Activated T-cell treated with anti-CD3 and anti-CD28 coated beads for 4 hours (primary cell): ENCODE measurements around the gene ARMH3.

Source experiments
- DNase-seq: peaks from one replicate; pipeline ENCODE4 v3.0.0-alpha.2; 2020

ARMH3 gene

DNA sequence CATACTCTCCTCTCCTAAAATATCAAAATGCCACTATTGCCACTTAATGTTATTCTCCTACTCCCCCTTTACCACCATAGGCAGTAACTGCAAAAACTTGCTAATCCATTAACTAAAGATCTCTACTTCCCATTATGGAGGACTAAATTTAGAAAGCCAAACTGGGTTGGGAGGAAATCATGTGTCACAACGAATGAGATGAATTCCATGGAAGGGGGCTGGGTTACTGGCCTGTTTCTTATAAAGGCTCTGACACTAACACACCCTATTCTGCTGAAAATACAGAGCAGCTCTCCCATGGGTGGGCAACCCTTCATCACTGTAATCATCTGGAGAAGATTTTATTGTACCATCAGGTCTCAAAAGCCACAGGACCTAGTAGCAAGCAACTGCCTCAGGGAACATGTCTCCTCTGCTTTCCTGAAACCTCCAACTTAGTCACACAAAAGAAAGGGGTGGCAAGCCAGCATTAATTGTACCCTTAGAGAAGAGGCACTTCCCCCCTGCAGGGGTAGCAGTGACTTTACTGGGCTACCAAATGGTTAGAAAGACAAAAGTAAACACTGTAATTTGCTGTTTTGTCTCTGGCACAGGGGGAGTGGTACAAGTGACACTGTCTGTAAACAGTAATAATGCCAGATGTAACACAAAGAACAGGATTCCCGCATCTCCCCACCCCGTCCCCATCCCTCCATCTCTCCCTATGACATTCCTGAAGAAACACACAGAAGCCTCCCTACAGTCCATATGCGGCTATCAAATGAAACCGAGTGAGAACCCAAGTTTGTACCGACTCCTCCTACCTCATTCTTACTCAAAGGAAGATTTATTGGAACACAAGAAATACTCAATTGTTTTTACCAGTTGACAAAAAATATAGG is 81.6 kb downstream of the ARMH3 start:
- DNase-seq, result no peak

DNA sequence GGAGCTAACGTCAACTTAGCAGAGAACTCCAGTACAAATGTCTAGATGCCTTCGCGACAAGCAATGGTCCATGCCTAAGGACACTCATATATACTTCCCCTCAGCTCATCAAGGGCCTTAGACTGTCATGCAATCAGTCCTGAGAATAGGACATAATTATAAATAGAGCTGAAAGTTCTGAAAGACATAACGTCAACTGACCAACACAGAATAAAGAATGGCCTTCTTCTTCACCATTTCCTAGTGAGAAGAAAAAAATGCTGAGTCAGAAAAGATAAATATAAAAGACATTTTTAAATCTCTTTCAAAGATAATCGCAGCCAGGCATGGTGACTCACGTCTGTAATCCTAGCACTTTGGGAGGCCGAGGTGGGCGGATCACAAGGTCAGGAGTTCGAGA is 83.2 kb downstream of the ARMH3 start:
- DNase-seq, result no peak

DNA sequence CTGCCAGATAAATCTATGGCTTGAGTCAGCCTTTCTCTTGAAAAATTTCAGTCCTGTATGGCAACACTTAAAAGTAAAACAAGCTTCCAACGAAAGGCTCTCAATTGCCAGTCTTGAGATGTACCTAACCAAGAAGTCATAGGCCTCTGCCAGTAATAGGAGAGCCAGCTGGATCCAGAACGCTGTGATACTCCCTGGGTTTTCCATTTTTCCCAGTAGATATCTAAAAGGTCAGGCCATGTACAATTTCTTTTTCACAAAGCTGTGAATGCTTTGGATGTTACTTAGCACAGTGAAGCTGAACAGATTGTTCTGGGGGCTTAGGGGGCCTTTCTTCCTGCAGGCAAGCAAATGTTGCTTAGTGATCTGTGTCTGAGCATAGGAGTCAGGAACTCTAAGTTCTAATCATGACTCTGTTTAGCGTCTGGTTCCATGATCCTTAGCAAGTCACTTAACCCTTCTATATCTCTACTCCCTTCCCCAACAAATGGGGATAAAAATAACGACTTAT is 86.5 kb downstream of the ARMH3 start:
- no peak for DNase-seq

DNA sequence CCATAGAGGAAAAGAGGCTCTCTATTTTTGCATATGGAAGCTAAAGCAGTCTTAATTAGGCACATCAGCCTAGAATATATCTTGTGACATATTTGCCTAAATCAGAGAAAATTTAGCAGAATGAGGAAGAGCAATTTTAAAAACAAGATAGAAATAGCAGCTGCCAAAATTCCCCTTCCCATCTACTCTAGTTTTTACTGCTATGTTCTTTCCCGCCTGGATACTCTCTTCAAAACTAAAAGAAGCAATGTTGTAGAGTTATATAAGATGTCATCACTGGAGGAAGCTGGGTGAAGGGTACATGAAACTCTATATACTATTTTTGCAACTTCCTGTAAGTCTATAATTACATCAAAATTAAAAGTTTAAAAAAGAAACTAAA is 87.0 kb downstream of the ARMH3 start:
- DNase-seq, result no peak

DNA sequence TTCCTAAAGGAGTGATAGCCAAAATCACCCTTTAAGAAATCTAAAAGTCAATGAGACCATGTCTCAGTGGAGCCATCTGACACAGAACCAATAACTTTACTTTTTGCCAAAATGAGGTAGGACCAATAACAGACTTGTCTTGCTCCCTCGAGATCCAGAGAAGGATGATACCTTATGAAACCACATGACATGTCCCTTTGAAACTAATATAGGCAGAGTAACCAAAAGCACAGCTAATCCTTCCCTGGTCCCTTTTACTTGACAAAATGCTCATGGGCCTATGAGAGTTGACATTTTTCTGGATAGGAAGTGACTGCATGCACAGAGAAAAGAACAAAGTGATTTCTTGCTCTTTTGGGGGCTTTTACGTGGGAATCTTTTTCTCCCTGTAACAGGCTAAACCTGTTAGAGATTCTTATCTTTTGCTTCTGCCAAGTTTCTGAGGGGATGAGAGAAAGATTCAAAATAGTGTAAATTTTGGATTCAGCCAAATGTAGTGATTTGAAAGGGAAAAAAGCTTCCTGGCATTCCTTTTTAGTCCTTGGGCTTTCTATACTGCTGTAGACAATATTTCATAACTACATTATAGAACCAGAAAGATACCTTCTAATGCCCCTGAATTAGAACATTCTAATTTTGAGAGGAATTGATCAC is 87.6 kb downstream of the ARMH3 start:
- no peak for DNase-seq

DNA sequence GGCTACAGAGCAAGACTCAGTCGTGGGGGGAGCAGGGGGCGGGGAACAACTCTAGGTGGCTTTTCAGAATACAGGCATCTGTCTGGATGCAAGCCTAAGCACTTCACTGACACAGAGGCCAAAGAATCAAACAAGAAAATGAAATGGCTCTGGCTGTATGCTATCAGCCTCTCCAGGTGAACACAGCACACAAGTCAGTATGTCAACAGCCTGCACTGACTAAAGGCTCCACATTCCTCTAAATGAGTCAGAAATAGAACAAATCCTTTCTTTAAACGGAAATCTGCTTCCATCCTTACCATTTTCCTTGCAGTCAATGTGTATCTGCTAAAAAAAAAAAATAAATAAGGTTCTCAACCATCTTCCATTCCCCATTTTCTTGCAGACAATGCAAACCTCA is 88.3 kb downstream of the ARMH3 start:
- DNase-seq, result no peak

DNA sequence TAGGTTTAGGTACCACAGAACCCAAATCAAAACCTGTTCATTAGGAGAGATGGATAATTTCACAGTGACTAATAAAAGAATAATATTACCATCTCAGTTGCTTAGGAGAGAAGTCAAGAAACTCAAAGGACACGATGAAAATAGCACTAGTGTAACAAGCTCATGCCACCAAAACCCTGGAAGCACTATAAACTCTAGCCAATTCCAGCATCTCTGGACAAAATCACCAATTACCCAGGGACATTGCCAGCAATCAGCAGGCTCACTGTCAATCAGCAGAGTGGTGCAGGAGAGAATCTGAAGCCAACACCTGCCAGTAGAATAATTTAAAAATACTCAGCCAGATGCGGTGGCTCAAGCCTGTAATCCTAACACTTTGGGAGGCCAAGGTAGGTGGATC is 88.9 kb downstream of the ARMH3 start:
- no peak for DNase-seq

DNA sequence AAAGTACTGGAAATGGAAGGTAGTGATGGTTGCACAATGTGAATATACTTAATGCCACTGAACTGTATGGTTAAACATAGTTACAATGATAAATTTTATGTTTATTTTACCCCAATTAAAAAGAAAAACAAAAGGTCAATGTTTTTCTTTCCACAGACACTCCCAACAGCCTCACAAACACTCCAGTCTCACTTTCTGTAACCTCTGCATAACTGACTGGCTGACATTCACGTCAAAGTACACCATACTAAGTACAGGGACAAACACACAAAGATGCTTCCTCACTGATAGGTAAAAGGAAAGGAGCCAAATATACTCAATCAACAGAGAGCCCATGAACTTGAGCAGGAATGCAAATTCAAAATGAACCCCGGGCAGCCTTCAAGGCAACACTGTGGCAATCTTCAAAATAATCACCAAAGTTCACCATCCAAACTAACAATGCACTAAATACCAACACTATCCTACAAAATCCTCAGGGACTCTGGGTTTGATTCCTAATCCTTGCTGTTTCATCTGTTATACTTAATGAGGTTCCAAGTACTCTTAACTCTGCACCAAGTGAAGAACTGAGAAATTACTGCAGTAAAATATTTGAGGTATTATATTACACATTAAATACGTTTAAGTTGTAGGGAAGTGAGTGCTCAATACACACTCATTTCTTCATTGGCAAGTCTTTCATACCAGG is 90.8 kb downstream of the ARMH3 start:
- DNase-seq, result no peak

DNA sequence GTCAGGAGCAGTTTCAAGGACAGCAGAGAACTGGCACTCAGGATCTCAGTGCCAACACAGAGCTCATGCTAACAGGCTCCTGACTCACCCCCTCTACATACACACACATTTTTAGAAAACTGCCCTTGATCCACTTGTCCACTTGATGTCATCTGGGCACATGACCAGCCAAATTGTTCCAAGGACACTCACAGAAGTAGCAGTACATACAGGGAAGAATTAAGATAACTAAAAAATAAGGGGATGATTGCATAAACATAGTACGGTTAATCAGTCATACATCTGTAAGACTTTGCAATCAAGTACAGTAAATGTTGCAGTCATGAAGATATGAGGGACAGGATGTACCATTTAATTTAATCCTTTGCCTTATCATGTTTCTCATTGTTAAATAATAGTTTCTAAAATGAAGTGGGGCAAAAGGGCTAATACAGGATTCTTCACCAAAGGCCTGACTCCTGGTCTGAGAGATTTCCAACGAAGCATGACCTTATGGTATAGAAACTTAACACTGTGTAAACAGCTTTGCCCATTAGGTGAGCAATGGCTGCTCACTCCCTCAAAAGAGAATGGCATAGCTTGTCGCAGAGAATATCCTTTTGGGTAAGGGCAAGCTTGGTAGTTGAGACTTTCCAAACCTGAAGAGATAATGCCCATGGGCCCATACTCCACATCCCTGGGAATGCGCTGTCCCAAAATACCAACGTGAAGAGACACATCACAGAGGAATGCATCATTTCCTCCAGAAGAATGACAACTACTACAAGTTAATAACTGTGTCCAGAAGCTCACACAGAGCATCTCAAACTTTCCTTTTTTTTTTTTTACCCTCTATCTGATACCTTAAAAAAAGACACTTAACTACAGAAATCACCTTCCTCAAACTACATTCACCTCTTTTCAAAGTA is 94.1 kb downstream of the ARMH3 start:
- no peak for DNase-seq

DNA sequence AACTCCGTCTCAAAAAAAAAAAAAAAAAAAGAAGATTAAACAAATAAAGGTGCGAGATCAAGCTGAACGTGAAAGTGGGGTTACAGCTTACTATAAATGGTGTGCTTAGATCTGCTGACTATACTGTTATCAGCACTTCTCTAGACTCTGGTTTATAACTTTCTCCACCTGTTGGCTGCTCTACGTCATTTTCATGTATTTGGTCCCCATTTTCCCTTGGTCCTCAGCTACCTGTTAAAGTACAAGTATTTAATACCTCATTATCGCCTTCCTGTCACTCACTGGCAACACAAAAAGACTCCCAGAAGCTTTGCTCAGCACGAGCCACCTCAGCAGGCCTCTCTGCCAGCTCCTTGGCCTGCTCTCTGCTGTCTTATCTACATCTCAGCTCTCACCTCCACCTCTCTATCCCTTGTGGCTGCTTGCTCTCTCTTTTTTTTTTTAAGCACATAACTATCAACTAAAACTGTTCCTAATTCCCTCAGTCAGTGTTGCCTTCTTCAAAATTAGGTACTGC is 95.0 kb downstream of the ARMH3 start:
- DNase-seq, result no peak

DNA sequence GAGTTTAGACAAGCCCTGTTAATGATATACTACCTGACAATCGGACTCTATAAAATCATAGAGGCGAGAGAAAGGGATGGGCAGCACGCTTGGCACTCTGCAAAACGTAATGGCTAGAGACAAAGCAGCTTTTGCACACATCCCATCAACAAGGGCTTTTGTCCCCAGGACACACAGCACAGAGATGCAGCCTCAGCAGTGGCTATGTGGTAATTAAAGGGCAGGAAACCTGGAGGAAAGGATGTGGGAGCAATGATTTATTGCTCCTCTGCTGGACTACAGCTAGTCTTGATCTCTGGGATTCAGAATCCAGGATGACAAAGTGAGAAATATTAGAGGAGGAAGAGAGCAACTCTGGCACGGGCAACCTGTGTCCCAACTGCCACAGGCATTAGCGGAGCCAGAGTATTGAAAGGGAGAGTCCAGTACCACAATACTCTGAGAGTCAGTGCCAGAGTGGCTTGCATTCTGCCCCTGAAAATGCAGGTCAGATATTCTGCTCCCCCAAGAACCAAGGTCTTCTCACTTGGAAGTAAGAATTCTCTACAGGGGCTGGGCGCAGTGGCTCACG is 96.5 kb downstream of the ARMH3 start:
- no peak for DNase-seq

DNA sequence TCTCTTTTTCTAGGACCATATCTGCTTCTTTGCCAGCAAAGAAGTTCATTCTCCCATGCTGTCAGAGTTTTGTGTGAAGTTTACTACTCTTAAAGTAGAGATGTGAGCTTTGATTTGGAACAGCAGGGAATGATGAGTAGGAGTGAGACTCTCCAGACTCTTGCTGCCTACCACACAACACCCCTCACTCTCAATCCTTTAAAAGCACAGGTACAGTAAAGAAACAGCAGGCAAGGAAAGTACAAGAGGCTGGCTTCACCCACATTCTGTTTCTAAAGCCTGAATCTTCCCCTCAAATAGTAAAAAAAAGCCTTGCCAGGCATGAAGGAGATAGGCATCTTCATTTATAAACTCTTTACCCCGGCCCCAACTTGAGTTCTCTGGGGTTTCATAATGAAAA is 97.3 kb downstream of the ARMH3 start:
- no peak for DNase-seq

DNA sequence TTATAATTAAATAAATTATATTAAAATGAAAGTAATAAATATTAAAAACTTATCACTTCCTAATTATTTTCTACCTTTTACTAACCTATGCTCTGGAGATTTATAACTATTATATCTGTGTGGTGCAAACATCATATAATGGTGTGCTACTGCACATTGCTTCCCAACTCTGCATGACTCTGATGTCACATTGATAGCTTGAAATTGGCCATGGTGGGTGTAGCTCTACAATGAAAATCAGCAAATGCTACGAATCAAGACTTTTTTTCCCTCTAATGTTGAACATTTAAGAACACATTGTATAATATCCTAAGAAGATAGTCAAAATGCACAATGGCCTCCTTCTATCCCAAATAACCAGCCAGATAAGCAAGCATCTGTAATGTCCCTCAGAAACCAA is 99.1 kb downstream of the ARMH3 start:
- DNase-seq, result no peak

DNA sequence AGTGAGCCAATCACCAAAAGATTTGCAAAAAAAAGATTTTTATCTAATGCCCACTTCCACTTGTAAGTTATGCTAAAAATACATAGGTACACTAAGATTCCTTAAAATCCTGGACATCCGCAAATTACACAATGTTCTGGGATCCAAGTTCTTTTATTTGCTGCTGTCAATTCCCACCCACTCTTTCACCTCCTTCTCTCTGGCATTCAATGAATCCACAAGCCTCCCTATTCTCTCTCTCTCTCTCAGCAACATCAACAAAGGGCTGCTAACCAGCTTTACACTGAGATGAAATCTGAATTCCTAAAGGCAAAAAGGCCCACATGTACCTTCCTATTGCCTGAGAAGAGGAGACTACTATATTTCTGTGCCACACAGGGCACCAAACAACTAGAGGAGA is 99.9 kb downstream of the ARMH3 start:
- no peak for DNase-seq

DNA sequence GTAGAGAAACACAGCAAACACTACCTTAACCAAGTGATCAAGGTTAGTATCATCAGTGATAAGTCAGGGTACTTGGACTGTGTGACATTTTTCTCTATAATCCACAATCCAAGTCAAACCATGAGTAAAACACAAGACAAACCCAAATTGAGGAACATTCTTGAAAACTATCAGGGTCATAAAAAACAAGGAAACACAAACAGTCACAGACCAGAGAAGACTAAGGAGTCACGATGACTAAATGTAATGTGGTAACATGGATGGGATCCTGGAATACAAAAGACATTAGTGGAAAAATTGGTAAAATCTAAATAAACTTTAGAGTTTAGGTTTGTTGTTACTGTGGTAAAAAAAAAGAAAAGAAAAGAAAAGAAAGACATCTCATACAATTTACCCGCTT is 103.8 kb downstream of the ARMH3 start:
- DNase-seq, result no peak

DNA sequence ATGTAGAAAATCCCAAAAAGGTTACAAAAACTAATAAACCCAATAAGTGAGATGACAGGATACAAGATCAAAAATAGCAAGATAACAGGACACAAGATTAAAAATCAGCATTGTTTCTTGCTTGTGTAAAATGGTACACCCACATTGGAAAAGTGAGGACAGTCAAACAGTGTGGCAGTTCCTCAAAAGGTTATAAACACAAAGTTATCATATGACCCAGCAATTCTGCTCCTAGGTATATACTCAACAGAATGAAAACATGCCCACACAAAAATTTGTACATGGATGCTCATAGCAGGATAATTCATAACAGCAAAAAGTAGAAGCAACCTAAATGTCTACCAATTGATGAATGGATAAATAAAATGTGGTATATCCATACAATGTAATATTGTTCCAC is 105.8 kb downstream of the ARMH3 start:
- DNase-seq, result no peak

DNA sequence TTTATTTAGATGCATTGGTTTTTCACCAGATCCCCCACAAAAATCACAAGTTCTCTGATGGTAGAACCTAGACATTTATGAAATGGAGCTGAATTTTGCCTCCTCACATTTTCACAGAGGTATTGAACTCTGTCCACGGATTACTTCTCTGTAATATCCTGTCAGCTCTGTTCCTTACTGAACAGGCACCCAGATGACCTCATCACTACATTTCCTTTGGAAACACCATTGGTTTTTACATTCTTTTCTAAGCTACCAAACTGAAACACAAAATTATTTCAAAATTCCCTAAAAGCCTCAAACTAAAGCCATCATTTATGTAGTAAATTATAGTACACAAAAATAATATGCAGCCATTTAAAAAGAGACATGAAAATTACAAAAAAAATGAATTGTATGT is 114.1 kb downstream of the ARMH3 start:
- DNase-seq, result no peak

DNA sequence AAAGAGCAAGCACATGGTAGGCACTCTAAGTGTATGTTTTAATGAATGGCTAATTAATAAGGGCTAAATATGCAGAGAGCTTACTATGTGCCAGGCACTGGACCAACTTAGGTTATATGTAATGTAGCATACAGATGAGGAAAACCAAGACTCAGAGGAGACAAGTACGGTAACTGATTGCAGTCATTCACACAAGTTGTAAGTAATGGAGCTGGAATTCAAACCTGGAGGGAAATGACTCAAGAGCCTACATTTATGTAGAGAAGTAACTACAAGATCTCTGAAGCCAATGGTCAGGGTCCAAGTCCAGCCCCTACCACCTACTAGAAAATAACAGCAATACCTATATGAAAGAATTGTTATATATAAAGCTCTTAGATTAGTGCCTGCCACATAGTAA is 115.1 kb downstream of the ARMH3 start:
- DNase-seq, result no peak

DNA sequence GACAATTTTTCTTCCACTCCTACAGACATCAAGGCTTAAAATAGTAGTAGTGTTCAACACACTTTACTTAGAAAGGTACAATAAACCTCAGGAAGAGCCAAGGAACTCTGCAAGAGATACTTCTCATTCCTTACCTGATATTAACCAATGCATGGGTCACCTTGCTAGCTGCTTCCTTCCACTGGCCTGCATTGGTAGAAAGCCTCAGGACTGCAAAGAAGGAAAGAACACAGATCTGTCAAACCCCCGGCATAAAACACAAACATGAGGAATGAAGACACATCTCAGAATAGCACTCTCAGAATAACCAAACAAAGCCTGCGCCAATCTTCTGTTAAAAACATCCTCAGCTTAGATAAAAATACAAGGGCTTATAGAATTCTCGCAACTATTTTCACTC is 116.2 kb downstream of the ARMH3 start:
- DNase-seq, result no peak

DNA sequence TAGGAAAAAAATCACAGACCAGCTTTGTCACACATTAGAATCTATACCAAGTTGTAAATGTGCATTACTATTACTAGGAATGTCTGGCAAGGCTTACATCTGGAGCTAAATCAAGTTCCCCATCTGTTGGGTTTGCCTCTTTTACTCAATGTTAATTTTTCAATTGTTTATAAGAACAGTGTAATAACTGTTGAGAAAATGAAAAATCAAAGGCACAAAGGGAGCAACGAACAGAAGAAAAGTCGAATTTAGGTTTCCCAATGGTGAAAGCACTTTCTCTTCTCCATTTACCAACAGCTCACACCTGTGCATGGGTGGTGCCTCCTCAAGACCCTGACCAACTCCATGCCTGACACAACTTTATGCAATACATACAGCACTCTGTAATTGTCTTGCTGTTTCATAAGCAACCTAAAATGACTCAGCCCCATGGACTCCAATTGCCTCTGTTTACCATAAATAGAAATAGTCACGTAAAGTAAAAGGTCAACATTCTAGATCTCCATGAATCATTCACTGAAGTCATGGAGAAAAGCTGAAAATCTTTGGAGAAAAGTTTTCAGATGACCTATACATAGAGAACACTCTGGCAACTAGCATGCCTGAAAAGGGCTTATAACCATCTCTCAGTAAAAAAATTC is 116.8 kb downstream of the ARMH3 start:
- no peak for DNase-seq

DNA sequence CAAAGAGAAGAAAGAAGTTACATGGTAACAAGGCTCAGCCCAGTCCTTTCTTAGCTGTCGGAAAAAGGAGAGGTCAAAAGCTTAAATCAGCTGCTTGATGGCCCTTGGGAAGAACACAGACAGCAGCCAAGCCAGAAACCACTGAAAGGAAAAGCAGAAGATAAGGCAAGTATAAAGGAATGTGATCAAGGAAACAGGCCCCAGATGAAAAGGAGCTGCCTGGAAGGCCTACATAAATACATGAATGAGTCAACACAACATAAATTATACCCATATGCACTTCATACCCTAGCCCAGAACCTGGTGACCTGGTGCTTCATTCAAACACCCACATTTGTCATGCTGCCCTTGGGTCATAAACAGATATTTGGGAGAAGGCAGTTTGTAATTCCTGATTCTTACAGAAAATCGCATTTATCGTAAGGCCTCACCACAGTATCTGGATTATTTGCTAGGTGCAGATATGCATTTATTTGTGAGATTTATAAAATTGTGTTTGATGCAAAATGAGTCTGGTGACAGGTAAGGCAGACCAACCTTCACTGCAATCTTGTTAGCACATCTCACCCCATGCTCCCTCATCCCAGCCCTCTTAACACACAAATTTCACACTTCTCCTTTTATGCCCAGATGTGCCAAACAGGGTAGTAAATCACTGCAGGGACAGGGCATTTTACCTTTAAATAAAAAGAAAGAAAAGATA is 117.5 kb downstream of the ARMH3 start:
- no peak for DNase-seq
